GM21360 (cell line): Measurements from ENCODE around the gene COL18A1.
"Not testable (repeated sequence)": the region's sequence is repeated elsewhere in the genome, so short reads cannot be mapped to it uniquely, and the experiment has no call there.

Experiments used
- ATAC-seq: cut with Tn5 transposase; IDR thresholded peaks from one replicate; pipeline ENCODE4 v1.9.1; 2021; ENCODE audit warnings: mild to moderate bottlenecking, moderate library complexity; ENCODE audit not compliant: unreplicated experiment

Gene COL18A1

DNA sequence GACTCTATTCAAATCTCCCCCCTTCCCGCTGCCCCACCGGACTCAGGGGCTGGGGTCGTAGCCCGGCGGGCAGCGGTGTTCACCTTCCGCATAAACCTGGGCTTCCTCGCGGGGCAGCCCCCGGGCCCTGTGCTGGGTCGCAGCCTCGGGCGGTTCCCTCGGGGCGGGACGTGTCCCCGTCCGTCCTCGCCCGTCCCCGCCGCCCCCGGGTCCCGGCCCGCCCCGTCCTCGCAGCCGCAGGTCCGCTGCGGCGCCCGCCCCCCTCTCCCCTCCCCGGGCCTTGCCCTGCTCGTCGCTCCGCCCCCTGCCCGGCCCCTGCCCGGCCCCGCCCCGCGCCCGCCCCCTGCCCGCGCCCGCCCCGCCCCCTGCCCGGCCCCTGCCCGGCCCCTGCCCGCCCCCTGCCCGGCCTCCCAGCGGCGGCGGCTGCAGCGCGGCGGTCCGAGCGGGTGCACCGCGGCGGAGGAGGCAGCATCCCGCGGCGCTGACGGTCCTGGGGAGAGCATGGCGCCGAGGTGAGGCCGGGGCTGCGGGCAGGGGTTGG lies at the start of gene COL18A1:
TSS of gene COL18A1 (plus strand) at position 436 of the 541 bp plus-strand sequence. CDS start at position 502, 66 bp downstream.
- no peak for ATAC-seq

- ATAC-seq: no peak
Observed at GRCh38 chr21:45355573-45355972, 49.4 kb upstream of the COL18A1 start.

- no peak for ATAC-seq
Observed at GRCh38 chr21:45356251-45356650, 48.7 kb upstream of the COL18A1 start.

DNA sequence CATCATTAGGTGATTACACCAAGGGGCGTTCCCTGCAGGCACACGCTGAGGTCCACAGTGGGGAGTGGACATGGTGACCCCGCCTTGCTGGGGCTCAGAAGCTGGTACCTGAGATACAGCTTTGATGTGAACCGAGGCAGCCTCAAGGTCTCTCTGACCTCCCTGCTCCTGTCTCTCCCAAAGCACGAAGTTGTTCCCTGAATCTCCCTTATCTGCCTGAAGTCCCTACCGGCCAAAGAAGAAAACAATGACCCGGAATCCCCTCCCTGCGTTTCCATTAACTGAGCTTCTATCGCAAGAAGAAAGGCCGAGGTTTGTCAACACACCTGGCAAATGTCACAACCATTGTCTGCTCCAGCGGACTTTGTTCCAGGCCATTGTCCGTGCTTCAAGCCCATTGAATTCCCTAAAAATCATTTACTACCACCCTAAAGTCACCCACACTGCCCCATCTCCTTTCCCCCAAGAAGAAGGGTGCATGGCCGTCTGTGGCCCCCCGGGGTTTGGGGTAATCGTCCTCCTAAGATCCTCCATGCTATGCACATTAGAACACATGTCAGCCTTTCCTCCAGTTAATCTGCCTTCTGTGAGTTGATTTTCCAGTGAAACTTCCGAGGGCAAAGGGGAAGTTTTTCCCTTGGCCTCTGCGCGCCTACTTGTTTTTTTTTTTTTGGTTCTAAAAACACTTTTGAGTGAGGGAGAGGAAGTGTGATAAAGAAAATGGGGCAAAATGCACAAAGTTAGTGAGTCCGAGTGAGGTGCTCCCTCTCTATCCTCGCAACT lies 48.1 kb upstream of the COL18A1 start:
- no peak for ATAC-seq

DNA sequence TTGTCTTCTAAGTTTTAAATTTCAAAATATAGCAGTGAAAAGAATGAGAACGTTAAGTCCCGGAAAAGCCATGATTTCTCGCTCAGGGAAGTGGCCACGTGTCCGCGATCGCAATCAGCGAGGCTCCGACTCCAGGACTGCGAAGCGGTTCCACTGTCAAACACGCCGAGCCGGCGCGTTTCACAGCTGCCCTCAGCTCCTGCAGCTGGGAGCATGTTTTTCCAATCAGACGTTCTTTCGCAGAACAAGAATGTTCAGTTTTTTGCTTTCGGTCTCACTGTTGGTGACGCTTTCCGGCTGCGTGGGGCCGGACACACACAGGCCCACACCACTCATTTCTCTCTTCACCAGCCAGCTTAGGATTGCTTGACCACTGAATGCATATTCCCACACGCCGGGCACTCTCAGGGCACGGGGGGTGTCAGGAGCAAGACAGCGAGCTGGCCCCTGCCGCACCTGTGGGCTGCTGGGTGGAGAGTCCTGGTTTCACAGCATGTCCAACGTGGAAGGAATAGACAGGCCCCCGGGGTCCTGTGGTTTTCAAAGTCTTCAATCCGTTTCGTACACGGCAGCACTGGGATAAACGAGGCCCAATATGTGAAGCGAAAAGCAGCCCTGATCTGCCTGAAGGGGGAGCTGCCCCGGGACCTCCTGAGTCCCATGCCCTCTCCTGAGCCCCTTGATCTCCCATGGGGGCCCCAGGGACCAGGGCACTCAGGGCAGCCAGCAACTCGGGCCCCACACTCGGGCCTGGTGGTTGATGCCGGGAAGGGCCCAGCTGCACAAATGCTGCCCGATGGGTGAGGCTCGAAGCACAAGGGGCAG lies 47.3 kb upstream of the COL18A1 start:
- no peak for ATAC-seq

GRCh38 chr21:45358261-45358670 lies 46.7 kb upstream of the COL18A1 start:
- ATAC-seq: no peak

DNA sequence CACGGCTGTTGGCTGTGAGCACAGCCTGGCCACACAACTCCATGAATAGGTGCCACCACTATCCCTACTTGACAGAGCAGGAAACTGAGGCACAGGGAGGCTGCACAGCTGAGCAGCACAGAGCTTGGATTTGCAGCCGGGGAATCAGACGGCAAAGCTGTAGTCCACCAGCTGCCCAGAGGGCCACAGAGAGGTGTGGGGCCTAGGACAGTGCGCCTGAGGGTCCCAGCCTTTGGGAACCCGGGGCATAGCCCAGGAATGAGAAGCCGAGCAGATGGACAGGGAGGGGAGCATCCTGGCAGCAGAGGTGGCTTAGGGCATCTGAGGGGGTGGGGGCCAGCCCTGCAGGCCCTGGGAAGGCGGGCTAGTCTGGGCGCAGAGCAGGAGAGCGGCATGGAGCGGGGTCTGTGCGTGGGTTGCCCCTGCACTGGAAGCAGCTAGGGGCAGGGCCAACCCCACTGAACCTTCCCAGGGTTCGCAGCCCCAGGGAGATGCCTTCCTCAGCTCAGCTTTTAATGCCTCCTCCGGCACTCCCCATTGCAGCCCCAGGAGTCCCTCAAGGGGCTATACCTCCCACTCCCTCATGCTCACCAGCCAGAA lies 46.2 kb upstream of the COL18A1 start:
- ATAC-seq: no peak

- ATAC-seq: no peak
Observed at GRCh38 chr21:45359451-45360217, 45.3 kb upstream of the COL18A1 start.

DNA sequence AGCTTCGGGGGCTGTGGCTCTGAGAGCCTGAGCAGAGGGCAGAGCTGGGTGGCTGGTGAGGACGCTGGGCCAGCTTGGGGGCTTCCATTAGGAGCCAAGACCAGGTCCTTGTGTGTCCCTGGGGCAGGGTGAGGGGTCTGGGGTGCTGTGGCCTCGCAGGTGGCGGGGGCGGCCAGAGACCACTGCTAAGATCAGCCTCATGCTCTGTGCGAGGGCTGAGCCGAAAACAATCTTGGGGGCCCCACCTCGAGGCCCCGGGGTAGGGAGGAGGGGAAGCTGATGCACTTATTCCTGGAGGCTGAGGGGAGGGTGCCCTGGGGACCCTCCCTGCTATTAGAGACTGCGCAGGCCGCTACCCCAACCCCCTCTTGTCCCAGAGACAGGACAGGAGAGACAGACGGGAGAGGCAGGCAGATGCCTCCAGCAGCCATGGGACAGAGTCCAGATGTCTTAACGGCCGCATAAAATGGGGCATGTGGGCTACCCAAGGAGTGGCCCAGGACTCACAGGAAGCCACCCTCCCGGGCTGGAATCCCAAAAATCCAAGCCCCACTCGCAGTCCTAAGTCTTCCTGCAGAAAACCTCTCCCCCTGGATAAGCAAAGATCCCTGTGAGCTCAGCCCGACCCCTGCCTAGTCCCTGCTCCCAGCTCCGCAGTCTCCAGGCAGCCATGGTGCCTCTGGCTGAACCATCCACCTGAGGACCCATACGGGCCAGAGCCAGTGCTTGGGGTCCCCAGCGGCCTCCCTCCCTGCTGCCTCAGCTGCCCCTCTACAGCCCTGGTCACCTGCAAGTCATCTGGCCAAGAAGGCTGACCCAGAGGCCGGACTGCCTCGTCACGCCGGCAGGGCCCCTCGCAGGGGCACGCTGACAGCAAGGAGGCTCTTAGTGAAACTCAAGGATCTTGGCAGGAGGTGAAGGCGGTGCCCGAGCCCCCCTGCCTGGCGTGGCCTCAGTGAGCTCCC lies 43.6 kb upstream of the COL18A1 start:
- ATAC-seq: no peak

DNA sequence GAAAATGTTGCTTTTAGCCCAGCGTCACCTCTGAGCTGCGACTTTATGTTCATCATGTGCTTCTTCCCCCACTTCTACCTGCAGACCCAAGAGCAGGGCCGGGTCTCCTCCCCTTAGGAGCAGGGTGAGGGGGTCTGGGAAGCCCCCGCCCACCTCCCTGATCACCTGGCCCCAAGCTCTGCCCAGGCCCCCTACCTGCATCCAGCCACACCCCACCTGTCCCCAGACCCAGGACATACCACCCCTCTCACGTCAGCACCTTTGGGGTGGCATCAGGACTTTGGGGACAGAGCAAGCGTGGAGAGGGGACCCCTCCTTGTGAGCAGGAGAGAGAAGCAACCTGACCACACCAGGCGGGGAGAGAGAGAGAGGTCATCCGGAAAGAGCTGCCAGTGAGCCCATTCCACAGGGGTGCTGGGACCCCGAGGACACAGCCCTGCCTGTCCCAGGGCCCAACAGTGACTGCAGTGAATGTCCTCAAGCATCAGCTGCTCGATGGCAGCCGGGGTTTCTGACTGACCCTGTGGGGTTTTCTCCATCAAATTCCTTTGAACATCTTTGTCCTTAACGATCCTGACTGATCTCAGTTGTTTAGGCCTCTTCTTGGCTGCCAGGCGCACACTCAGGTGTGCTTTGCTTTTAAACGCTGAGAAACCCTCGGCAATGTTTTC lies 42.8 kb upstream of the COL18A1 start:
- no peak for ATAC-seq

GRCh38 chr21:45362748-45363145 lies 42.2 kb upstream of the COL18A1 start:
- no peak for ATAC-seq

DNA sequence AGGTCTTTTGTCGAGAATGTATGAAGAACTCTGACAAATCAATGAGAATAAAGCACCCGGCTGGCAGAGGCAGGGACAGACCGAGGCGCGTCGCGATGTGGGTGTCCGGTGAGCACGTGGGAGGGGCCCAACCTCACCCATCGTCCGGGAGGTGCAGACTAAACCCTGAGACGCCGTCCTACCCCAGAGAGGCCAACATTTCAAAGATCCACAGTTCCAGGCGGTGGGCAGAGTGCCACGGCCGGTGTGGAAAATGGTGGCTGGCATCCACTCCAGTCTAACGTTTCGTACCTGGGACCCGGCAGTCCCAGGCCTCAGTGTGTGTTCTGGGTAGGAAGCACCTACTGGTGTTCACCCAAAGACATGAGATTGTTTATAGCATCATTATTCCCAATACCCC lies 41.7 kb upstream of the COL18A1 start:
- ATAC-seq: not testable (repeated sequence)

GRCh38 chr21:45363921-45364467 lies 41.0 kb upstream of the COL18A1 start:
- no peak for ATAC-seq

- ATAC-seq: no peak
Observed at GRCh38 chr21:45364468-45365185, 40.3 kb upstream of the COL18A1 start.

- ATAC-seq: no peak
Observed at GRCh38 chr21:45365186-45365607, 39.8 kb upstream of the COL18A1 start.

- ATAC-seq: no peak
Observed at GRCh38 chr21:45365608-45366241, 39.2 kb upstream of the COL18A1 start.

GRCh38 chr21:45366476-45366875 lies 38.5 kb upstream of the COL18A1 start:
- ATAC-seq: no peak
